Measurements from ENCODE around the gene CDK14. TPM values are rescaled to one million over a fixed set of nuclear protein-coding genes. Genes with fewer than 3 reads are reported as not detected.

CDK14 gene
- polyA plus RNA-seq (ENCODE audit: insufficient read length in 12 of 12), result 10 to 100 TPM in 11 of 12 donors, not detected in 1; 16.8 to 28.5 (median 23.8) TPM
- long read RNA-seq, donor 1, result 0 reads
- long read RNA-seq, donor 2, full-length matches to known transcripts, result 5 of 5 reads
- long read RNA-seq, donor 2, partial matches to known transcripts, result 0 of 5 reads
- long read RNA-seq, donor 2, other reads (novel, unspliced or antisense), result 0 of 5 reads
- long read RNA-seq, donor 3, full-length matches to known transcripts, result 2 of 2 reads
- long read RNA-seq, donor 3, partial matches to known transcripts, result 0 of 2 reads
- long read RNA-seq, donor 3, other reads (novel, unspliced or antisense), result 0 of 2 reads
- long read RNA-seq, donor 4, result 0 reads
- long read RNA-seq, donor 5, full-length matches to known transcripts, result 5 of 5 reads
- long read RNA-seq, donor 5, partial matches to known transcripts, result 0 of 5 reads
- long read RNA-seq, donor 5, other reads (novel, unspliced or antisense), result 0 of 5 reads
- long read RNA-seq, donor 6, full-length matches to known transcripts, result 4 of 4 reads
- long read RNA-seq, donor 6, partial matches to known transcripts, result 0 of 4 reads
- long read RNA-seq, donor 6, other reads (novel, unspliced or antisense), result 0 of 4 reads
- long read RNA-seq, donor 7, result 0 reads
- long read RNA-seq, donor 8, full-length matches to known transcripts, result 1 of 1 reads
- long read RNA-seq, donor 8, partial matches to known transcripts, result 0 of 1 reads
- long read RNA-seq, donor 8, other reads (novel, unspliced or antisense), result 0 of 1 reads
- long read RNA-seq, donor 9, result 0 reads
- long read RNA-seq, donor 10, full-length matches to known transcripts, result 1 of 1 reads
- long read RNA-seq, donor 10, partial matches to known transcripts, result 0 of 1 reads
- long read RNA-seq, donor 10, other reads (novel, unspliced or antisense), result 0 of 1 reads
- long read RNA-seq, donor 11, full-length matches to known transcripts, result 6 of 6 reads
- long read RNA-seq, donor 11, partial matches to known transcripts, result 0 of 6 reads
- long read RNA-seq, donor 11, other reads (novel, unspliced or antisense), result 0 of 6 reads

DNA sequence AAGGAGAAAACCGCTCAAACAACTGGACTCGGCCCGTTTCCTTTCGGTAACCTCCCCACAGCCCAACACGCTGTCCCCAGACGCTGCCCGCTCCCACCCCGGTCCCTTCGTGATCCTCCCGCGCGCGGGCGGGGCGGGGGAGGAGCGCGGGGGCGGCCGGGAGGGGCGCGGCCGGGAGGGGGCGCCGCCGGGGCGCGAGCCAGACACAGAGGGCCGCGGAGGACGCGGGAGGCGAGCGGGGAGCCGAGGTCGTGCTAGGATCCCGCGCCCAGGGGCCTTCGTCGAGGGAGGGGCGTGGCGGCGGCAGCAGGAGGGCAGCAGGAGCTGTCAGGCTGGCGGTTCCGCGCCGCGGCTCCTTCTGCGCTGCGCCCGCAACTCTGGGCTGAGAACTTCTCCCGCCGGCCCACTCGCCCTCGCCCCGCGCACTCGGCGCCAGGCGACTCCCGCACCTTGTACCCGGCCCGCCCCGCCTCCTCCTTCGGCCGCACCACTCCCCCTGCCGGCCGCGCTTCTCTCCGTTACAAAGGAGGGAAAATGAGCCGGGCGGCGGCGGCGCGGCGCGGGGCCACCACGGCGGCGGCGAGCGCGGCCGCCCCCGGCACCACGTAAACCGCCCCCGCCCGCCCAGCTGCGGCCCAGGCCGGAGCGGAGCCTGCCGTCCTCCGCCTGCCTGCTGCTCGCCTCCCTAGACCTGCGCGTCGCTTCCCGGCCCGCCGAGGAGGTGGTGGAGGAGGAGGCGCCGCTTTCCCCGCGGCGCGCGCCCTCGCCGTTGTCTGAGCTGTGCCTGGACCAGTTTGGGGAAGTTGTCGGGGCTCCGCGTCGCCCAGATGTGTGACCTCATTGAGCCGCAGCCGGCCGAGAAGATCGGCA lies at the start of gene CDK14:
TSS of gene CDK14 (plus strand) at position 521 of the 870 bp plus-strand sequence. CDS start at position 828, 307 bp downstream.
- DNase-seq, result peak; percentile 70

DNA sequence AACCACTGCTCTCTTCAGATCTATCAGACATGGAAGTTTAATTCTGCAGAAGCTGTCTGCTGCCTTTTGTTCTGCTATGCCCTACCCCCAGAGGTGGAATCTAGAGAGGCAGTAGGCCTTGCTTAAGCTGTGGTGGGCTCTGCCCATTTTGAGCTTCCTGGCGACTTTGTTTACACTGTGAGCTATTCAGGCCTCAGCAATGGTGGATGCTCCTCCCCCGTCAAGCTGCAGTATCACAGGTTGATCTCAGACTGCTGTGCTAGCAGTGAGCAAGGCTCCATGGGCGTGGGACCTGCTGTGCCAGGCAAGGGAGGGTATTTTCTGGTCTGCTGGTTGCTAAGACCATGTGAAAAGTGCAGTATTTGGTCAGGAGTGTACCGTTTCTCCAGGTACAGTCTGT lies 45.1 kb upstream of the CDK14 start:
- no peak for DNase-seq

DNA sequence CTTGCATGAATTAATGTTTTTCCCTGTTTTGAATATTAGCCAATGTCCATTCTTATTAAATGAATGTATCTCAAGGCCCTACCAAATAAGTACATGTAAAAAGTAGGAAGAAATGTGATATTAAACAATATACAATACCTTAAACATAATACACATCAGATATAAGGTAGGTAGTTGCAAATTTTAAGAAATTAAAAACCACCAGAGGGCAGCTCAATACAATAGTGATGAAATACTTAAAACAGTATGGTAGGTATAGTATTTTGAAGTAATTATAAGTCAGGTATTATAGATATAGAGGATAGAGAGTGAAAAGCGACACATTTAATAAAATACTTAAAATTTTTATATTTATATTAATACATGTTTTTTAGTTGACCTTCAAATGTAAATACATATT lies 43.6 kb upstream of the CDK14 start:
- DNase-seq, result peak; percentile 1

DNA sequence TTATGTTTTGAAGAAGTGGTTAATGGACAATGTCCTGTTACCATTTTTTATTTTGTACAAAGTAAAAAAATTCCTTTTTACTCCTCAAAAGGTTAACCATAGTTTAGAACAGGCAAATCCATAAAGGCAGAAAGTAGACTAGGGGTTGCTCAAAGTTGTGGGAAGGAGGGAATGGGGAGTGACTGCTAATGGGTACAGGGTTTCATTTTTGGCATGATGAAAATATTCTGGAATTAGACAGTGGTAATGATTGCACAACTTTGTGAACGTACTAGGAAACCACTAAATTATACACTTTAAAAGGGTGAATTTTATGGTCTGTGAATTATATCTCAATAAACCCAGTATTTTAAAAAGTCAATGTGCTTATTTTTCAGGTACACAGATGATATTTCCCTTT lies 35.4 kb upstream of the CDK14 start:
- DNase-seq, result no peak

DNA sequence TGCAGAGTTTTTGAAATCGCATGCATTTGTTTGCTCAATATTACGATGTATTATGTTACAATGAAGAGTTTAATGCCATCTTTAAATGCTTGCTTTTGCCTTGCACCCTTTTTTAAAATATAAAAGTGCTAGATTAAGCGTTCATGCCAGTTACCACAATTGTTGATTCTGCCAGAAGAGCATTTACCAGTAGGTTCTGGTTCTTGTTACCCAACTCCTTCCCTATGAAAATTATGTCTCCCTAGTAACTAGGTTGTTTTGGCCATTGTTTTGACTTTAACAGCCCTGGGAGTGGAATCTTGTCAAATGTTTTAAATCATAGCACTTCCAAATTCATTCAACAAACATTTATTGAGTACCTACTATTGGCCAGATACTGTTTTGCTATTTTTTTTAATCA lies 32.8 kb upstream of the CDK14 start:
- DNase-seq, result no peak

DNA sequence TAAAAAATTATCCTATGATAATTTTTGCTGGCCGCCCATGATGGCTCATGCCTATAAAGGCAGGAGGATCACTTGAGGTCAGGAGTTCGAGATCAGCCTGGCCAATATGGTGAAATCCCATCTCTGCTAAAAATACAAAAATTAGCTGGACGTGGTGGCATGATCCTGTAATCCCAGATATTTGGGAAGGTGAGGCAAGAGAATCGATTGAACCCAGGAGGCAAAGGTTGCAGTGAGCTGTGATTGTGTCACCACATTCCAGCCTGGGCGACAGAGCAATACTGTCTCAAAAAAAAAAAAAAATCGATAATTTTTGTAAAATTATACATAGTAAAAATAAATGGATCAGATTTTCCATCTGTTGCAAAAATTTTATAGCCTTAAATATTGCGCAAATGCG lies 31.7 kb upstream of the CDK14 start:
- no peak for DNase-seq

DNA sequence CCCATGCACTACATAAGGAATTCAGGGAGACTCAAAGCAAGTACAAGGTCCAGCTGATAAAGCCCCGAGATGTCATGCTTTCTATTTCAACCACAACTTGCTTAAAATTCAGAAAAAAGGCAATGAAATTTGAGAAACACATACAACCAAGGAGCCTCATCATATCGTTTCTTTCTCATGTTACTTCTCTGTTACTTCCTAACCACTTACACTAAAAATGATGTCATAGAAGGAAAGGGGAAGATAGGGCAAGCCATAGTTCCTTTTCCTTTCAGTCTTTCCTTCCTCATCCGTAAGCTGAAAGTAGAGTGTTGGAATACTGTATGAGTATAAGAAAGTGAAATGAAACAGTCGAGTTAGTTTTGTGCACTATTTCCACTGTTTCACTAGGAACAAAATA lies 27.9 kb upstream of the CDK14 start:
- DNase-seq, result no peak

DNA sequence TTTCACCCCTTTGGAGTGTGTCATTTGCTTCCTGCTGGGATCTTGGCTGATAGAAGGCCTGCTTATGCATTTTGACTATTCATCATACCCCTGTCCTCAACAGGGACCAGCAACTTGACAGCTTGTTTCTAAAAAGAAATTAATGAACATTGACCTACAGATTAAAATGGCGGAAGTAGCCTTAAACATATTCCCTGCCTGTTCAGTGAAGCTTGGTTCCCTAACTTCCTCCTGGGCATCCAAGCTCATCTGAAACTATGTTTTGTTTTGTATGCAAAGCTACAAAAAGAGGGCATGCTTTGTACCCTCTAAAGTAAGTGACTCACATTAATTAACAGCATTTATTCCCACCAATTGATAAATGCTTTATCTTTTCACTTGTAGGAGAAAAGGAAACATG lies 26.8 kb upstream of the CDK14 start:
- DNase-seq, result no peak

DNA sequence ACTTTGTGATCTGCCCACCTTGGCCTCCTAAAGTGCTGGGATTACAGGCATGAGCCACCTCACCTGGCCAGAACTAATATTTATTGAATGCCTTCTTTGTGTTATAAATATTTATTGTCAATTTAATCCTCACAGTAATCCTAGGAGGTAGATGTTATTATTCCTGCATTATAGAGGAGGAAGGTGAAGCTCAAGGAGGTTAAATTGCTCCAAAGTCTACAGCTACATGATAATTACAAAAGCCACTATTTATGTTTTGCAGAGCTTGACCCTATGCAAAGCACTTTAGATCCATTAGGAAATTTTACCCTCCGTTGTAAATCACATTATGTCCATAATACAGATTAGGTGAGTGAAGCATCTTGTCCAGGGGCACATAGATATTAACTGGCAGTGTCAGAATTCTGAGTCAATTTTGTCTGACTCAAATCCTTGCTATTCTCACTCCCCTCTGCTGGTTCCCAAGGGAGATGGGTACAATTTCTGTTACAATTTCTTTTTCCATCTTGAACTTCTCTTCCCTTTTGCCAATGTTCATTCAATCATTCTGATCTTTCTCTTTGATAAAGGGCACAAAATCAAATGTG lies 25.7 kb upstream of the CDK14 start:
- no peak for DNase-seq

DNA sequence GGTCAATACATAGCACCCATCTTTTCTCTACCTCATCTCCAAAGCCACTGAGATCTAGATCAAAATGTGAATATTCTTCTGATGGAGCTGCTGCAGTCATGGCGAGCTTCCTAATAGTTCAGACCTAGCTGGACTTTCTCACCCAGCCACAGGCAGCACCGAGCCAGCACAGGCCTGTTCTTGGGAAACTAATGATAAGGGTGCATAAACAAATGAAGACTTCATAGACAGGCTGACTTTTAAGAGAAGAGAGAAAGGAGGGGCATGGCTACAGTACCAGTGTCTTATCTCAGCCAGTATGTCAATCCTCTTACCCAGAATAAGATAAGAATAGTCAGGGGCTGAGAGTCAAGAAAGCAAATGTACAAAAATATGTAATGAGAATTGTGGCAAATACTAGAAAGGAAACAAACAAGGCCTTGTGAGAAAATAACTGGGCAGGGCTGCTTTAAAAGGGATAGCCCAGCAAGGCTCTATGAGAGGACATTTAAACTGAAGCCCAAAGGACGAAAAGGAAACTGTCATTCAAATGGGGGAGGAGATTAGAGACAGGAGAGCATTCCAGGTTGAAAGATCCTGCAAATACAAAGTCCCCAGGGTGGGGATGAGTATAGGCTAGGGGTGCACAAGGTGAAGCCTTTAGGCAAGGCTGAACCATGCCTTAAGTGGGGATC lies 21.8 kb upstream of the CDK14 start:
- no peak for DNase-seq

DNA sequence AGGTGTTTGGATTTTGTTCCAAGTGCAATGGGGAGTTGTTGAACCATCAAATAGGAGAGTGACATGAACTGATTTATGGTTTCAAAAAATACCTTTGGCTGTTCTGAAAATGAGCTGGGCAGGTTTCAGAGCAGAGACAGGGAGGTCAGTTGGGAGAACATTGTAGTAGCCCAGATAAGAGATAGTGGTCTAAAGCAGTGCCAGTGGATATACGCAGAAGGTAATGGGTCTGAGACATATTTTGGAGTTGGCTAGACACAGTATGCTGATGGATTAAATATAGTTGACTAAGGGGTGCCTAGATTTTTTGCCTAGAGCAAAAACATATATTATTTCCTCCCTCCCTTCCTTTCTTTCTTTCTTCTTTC lies 21.3 kb upstream of the CDK14 start:
- no peak for DNase-seq

DNA sequence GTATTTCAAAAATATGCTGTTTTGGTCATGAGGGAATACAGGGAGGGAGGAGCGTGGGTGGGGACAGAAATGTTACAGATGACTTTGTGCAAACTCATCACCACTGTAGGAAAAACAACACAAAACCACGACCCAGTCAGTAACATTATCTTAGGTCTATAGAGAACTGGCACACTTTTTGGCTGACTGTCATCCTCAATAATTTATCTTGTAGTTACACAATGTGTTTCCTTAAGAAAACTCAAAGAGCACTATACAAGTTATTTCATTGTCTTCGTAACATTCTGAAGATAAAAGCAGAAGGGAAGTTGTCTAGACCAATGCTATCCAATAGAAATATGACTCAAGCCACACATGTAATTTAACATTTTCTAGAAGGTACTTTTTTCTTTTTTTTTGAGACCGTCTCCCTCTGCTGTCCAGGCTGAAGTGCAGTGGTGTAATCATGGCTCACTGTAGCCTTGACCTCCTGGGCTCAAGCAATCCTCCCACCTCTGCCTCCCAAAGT lies 16.9 kb upstream of the CDK14 start:
- DNase-seq, result no peak

DNA sequence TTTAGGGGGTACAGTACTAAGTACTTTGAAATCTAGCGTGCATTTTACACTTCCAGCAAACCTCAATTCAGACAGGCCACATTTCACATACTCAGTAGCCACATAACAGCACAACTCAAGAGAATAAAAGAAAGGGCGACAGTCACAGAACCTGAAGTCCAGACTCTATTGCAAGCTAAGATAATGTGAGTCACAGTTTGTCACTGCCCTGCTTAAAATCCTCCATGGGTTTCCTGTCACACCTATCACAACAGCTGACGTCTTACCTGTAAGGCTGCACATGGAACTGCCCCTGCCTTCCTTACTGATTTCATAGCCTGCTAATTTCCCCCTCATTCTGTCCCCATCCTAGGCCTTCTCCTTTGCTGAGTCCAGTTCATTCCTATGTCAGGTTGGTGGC lies 16.1 kb upstream of the CDK14 start:
- DNase-seq, result no peak

DNA sequence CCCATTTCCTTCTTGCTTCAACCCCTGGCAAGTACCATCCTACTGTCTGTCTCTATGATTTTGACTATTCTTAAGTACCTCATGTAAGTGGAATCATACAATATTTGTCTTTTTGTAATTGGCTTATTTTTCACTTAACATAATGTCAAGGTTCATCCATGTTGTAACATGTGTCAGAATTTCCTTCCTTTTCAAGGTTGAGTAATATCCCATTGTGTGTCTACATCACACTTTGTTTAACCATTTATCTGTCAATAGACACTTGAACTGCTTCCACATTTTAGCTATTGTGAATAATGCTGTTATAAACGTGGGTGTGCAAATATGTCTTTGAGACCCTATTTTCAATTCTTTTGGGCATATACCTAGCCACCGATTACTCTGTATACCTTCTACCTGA lies 14.0 kb upstream of the CDK14 start:
- DNase-seq, result no peak

DNA sequence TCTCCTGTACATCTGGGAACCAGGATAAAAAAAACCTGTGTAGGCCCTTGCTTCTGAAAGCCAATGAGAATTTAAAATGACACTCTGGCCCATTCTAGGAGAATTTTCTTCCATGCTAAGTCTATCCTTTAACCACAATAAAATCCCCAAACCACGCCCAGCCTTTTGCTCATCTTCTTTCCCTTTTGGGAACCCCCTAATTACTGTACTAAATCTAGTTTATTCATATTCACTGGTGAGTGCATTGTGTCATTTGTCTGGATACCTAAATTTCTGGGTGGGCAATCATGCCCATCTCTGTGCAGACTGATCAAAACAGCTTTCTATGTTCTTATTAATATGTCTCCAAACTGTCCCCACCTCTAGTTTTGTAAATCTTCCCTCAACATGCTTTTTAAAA lies 11.7 kb upstream of the CDK14 start:
- no peak for DNase-seq

DNA sequence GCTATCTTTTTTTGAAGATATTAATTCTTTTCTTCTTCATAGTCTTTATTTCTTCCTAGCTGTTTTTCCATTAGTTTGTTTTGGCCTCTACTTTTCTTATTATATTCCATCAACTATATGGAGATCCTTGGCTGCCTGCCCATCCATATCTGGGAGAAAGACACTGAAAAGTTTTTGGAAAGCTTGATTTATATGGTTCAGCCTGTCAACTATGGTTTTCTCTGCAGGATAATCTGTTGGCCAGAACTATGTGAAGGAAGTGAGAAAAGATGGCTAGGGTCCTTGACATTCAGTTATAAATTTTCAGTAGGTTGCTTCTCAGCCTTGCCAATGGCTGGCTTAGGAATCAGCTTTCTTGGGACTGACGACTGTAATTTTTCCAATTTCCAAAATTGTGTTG lies 10.0 kb upstream of the CDK14 start:
- DNase-seq, result peak; percentile 10

DNA sequence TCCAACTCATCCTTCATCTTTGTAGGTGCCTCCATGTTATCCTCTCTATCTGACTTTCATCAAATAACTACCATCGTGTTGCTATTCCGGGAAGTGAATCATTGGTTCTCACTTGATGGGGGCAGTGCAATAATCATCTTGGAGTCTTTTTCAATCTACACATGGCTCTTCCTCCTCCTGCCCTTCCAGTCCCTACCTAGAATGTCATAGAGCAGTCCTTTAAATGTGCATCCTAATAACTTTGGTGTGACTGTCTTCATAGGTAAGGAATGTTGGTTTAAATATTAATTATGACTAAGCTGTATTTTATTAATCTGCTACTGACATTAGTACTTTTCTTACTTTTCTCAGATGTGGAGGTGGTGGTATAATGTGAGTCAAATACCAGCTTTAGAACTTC lies 8.4 kb upstream of the CDK14 start:
- DNase-seq, result no peak

DNA sequence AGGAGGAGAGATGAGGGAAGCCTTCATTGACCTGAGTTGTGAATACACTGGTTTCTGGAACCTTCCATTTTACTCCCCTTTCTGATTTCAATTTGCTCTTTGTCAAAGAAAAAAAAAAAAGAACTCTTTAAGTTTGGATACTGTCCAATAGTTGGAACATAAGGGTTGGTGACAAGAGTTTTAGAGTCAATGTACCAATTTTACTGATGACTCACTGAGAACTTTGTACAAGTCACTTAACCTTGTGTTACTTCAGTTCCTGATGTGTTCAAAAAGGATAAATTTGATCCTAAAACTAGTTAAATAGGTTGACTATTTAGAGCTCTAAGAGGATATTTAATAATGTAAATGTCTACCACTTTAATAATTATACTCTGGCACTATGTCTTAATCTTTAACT lies 4.1 kb upstream of the CDK14 start:
- no peak for DNase-seq

DNA sequence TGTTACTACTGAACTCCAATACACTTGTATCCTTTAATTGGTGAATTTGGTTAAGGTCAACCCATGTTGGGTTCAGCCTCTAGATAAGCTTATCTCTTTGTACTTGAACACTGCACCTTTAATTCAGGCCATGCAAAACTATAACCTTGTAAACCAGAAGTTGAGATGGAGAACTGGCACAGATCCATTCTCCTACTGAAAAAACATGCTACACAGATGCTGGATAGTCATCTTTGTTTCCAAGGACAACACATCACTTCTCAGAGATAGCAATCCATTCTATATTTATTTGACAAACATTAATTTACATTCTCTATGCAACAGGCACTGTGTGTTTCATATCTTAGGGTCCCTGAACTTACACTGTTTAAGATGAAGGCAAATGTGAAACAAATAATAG lies 2.9 kb upstream of the CDK14 start:
- DNase-seq, result no peak

DNA sequence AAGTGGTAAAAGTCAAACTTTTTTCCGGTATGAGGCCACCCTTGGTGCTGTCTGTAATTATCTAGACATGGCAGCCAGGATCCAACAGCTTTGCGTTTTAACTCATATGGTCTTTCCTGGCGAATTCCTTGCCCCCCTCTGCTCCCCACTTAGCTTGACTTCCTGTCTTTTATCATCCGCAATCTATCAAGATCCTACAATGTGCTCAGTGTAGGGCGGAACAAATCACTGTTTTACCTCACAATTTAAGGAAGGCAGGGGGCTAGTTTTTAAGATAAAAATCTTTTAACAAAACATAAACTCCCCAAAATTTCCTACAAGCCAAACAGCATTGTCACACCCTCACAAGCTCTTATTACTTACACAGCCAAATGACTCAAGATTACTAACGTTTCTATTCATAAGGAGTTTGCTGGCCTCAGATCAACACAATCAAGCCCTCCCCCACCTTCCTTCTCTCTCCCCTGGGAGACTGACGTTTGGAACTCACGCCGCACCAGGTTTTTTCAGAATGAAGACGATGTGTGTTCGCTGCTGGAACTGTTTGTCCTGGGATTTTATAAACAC lies 1.3 kb upstream of the CDK14 start:
- peak; percentile 48 for DNase-seq

Data from muscle of arm (tissue), 14 donors.